ENCODE data around the gene RBP7.

DNA sequence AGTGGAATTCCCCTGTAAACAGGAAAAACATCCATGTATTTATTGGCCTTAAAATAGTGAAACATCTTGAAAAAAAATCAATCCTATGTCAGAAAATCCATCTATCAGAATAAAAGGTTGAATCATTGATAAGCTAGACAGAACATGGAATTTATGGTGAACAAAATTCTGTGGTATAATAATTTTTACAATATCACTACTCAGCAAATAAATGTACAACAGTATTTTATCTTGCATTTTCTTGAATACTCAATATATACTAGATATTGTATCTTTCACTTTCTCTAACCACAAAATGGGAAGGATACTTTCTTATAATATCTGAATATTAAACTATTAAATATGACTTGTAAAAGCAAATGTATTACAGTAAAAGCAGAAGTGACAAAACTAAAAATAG is 30.0 kb downstream of the RBP7 start:
- TF ChIP-seq, protein P1, sequence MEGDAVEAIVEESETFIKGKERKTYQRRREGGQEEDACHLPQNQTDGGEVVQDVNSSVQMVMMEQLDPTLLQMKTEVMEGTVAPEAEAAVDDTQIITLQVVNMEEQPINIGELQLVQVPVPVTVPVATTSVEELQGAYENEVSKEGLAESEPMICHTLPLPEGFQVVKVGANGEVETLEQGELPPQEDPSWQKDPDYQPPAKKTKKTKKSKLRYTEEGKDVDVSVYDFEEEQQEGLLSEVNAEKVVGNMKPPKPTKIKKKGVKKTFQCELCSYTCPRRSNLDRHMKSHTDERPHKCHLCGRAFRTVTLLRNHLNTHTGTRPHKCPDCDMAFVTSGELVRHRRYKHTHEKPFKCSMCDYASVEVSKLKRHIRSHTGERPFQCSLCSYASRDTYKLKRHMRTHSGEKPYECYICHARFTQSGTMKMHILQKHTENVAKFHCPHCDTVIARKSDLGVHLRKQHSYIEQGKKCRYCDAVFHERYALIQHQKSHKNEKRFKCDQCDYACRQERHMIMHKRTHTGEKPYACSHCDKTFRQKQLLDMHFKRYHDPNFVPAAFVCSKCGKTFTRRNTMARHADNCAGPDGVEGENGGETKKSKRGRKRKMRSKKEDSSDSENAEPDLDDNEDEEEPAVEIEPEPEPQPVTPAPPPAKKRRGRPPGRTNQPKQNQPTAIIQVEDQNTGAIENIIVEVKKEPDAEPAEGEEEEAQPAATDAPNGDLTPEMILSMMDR (IDR thresholded peaks at IDR 0.05) = no peak
- no peak for TF ChIP-seq POLR2A (IDR thresholded peaks at IDR 0.05)
- TF ChIP-seq POLR2AphosphoS5 (IDR thresholded peaks at IDR 0.05) = no peak

Data from suprapubic skin (tissue), 4 donors.